Suprapubic skin (tissue), 2 donors: ENCODE data around the gene RAD50.

Experiments used
- EP300 ChIP-seq: sonication (generic); formaldehyde crosslinking; IDR thresholded peaks from one replicate; pipeline ENCODE4 v1.6.1; 2017; ENCODE audit warnings: antibody characterized with exemption
- POLR2A ChIP-seq, 2 donors: fragments of 450-650 bp; IDR thresholded peaks; one replicate each; pipeline ENCODE4 v1.6.1; 2017; ENCODE audit warnings: antibody characterized with exemption in 2 of 2, mild to moderate bottlenecking in 2 of 2, moderate library complexity in 2 of 2

DNA sequence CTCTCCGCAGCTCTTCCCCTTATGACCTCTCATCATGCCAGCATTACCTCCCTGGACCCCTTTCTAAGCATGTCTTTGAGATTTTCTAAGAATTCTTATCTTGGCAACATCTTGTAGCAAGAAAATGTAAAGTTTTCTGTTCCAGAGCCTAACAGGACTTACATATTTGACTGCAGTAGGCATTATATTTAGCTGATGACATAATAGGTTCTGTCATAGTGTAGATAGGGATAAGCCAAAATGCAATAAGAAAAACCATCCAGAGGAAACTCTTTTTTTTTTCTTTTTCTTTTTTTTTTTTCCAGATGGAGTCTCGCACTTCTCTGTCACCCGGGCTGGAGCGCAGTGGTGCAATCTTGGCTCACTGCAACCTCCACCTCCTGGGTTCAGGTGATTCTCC lies 80.5 kb downstream of the RAD50 start:
- TF ChIP-seq POLR2A (IDR thresholded peaks at IDR 0.05) (no peak), EP300 (no peak)
